ENCODE data around the gene NOS1AP. TPM values are rescaled to one million over a fixed set of nuclear protein-coding genes. Genes with fewer than 3 reads are reported as not detected.

NOS1AP gene
- total and polyA plus RNA-seq, 9 of the 15 experiments (the other 6 are each of a cell fraction or from before 2014, with no cell fraction given) = 0.07 to 1.5 (median 0.22) TPM

- 6% methylated on average over 7 of the region's 7 CpGs for WGBS (ENCODE audit: insufficient coverage, low coverage, missing lambda C conversion rate)
- no peaks in the 10 kb centered on the region for H3K79me2 ChIP-seq (ENCODE audit: control insufficient read depth, insufficient read depth, low read length)
- no peak overlapping the region for H2AFZ ChIP-seq (ENCODE audit: low read depth, low read length)
- FAIRE-seq (no peak), DNase-seq (ENCODE audit: extremely low read depth in 1 of 4, low spot score in 3 of 4) (no peak), ATAC-seq (no peak)
- no peak overlapping the region for H3K4me2 ChIP-seq (ENCODE audit: insufficient read depth, low read length)
- H4K20me1 ChIP-seq (replicated peaks; ENCODE audit: control insufficient read depth, insufficient read depth, low read length) = no peaks in the 10 kb centered on the region
- H3K9ac ChIP-seq (ENCODE audit: insufficient read depth in 1 of 2, low read depth in 2 of 2, low read length in 2 of 2) = no peak overlapping the region
- no peaks in the 10 kb centered on the region for H3K9me1 ChIP-seq (ENCODE audit: control insufficient read depth, insufficient read depth, low read length)
- no peaks in the 10 kb centered on the region for H3K4me1 ChIP-seq (replicated peaks in 1 of 2; ENCODE audit: control insufficient read depth in 2 of 2, insufficient read depth in 2 of 2, low read length in 2 of 2)
- ChIA-PET CTCF (ENCODE audit: low intra/inter-chr PET ratio) (no interaction called here), POLR2A (interaction anchor here (0.6 to 0.9 kb wide), 3 partner anchors 13 to 165 kb away, joined by 3 read pairs; no protein-coding TSS in a partner anchor)
- no TSS peak for BruUV-seq (replicated peaks)
- no peaks in the 10 kb centered on the region for H3K36me3 ChIP-seq (ENCODE audit: control insufficient read depth, insufficient read depth, low read length)
- H3K27ac ChIP-seq (ENCODE audit: extremely low read depth, low read depth, low read length) = no peak overlapping the region
- H3K9me3 ChIP-seq (replicated peaks; ENCODE audit: control insufficient read depth, insufficient read depth, low read depth, low read length) = no peaks in the 10 kb centered on the region
- in situ Hi-C loops (cut with MboI) = no loop called here
- intact Hi-C loops (cut with micrococcal nuclease) = no loop called here
- no peak overlapping the region for H3K4me3 ChIP-seq
- TF ChIP-seq KAT8 (IDR thresholded peaks at IDR 0.05; ENCODE audit: low read depth) = no peak
- TF ChIP-seq JUND (IDR thresholded peaks at IDR 0.05; ENCODE audit: borderline replicate concordance, low read depth, low read length) = no peak
- no peak for TF ChIP-seq JUND (tag; IDR thresholded peaks at IDR 0.05; ENCODE audit: borderline replicate concordance, low read depth, low read length)
- TF ChIP-seq BDP1 (IDR thresholded peaks at IDR 0.05; ENCODE audit: insufficient read depth, insufficient read length) = no peak
- no peak for TF ChIP-seq FOSL1 (tag; conservative IDR thresholded peaks at IDR 0.05)
- TF ChIP-seq, protein P1, sequence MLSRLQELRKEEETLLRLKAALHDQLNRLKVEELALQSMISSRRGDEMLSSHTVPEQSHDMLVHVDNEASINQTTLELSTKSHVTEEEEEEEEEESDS (CRISPR knock-in tag; IDR thresholded peaks at IDR 0.05) = no peak
- TF ChIP-seq NRF1 (conservative IDR thresholded peaks at IDR 0.05 in 1 of 2, IDR thresholded peaks at IDR 0.05 in 1 of 2) = no peak
- TF ChIP-seq HEY1 (CRISPR knock-in tag; IDR thresholded peaks at IDR 0.05; ENCODE audit: borderline replicate concordance) = no peak
- peaks cover 13 to 42% of the 10 kb centered on the region in 2 experiments for H3K27me3 ChIP-seq (ENCODE audit: control insufficient read depth in 2 of 2, insufficient read depth in 2 of 2, low read length in 2 of 2)
Observed at GRCh38 chr1:162213281-162213912, 143.9 kb downstream of the NOS1AP start.
